SH-SY5Y (cell line): Measurements from ENCODE around the gene RNF7.

Experiments
- GATA2 ChIP-seq: IDR thresholded peaks from 2 replicates; pipeline ENCODE4 v1.6.1; 2011; ENCODE audit warnings: mild to moderate bottlenecking, low read depth, low read length
- GATA3 ChIP-seq: IDR thresholded peaks from 2 replicates; pipeline ENCODE4 v1.6.1; 2011; ENCODE audit warnings: low read depth, mild to moderate bottlenecking, low read length, moderate library complexity

GRCh38 chr3:141796081-141796888 lies 58.2 kb downstream of the RNF7 start:
- TF ChIP-seq GATA2: no peak
- TF ChIP-seq GATA3: no peak
